Heart left ventricle (tissue), 16 donors: Measurements from ENCODE around the gene TULP4. TPM values are rescaled to one million over a fixed set of nuclear protein-coding genes. Genes with fewer than 3 reads are reported as not detected.

Experiments used
- ATAC-seq, 4 donors: fragments of 200-7000 bp; cut with Tn5 transposase; one replicate each; pipeline ENCODE4 v1.9.1; 2020 to 2022; ENCODE audit warnings: moderate library complexity in 4 of 4, mild to moderate bottlenecking in 3 of 4, moderate number of reproducible peaks in 1 of 4
- DNase-seq, 5 donors: peaks; one replicate each; pipeline ENCODE4 v3.0.0-alpha.2; 2020
- H3K27ac ChIP-seq, 12 donors: fragments of 200-600 bp; sonication (generic) in 4 of 12; one replicate each; pipeline versions ENCODE4 v1.5.0 to v1.8.0; 2016 to 2022; ENCODE audit warnings: mild to moderate bottlenecking in 2 of 12
- H3K27me3 ChIP-seq, 9 donors: fragments of 200-600 bp; sonication (generic) in 2 of 9; one replicate each; pipeline versions ENCODE4 v1.5.1 to v1.8.0; 2016 to 2022; ENCODE audit warnings: mild to moderate bottlenecking in 3 of 9
- H3K36me3 ChIP-seq, 9 donors: fragments of 200-600 bp; sonication (generic) in 2 of 9; one replicate each; pipeline versions ENCODE4 v1.5.0 to v1.8.0; 2018 to 2022; ENCODE audit warnings: mild to moderate bottlenecking in 2 of 9
- H3K4me1 ChIP-seq, 12 donors: fragments of 200-600 bp; sonication (generic) in 4 of 12; one replicate each; pipeline versions ENCODE4 v1.5.0 to v1.8.0; 2016 to 2022; ENCODE audit warnings: mild to moderate bottlenecking in 3 of 12
- H3K4me3 ChIP-seq, 12 donors: fragments of 200-600 bp; sonication (generic) in 4 of 12; one replicate each; pipeline versions ENCODE4 v1.5.0 to v1.8.0; 2017 to 2022; ENCODE audit warnings: mild to moderate bottlenecking in 9 of 12, moderate library complexity in 4 of 12
- H3K9me3 ChIP-seq, 12 donors: fragments of 200-600 bp; sonication (generic) in 4 of 12; one replicate each; pipeline versions ENCODE4 v1.5.0 to v1.8.0; 2016 to 2022; ENCODE audit warnings: mild to moderate bottlenecking in 1 of 12
- POLR2A ChIP-seq, 2 donors: fragments of 450-650 bp; IDR thresholded peaks; one replicate each; pipeline ENCODE4 v1.6.1; 2017; ENCODE audit warnings: antibody characterized with exemption in 2 of 2, mild to moderate bottlenecking in 2 of 2, moderate library complexity in 2 of 2
- WGBS, 4 donors: extraction: QIAGEN DNeasy Blood & Tissue Kit in 2 of 4; methylation state at CpG; one replicate each; pipeline versions ENCODE4 v1.1.5 to v1.1.7; 2013 to 2018; 5-methylcytosine and 5-hydroxymethylcytosine counted together
- intact Hi-C, 10 donors: fragments of 100-400 bp; cut with DNase I; formaldehyde crosslinking; loops; one replicate each; pipeline versions ENCODE4 v1.11.1 to v1.14.2; 2022
- polyA plus RNA-seq, 2 donors: library from polyadenylated mRNA; stranded (reverse); fragments of 200-250 nt; gene quantifications; one replicate each; pipeline ENCODE4 v1.2.3, GENCODE V29; 2013
- total RNA-seq, 9 donors: library from RNA; depleted of rRNA in 2 of 9; stranded (reverse); fragments of >200 nt in 2 of 9; fragmentation: NEBNext Ultra II Directional in 3 of 9; extraction: Animal tissue kit (Norgen Biotek cat#: 25700) in 3 of 9; gene quantifications; one replicate each; pipeline versions ENCODE4 v1.1.0 to v1.2.4, GENCODE V29; 2016 to 2023
- TF ChIP-seq, protein P1 (sequence below), 12 donors: fragments of 200-600 bp; sonication (generic) in 4 of 12; IDR thresholded peaks; one replicate each; pipeline versions ENCODE4 v1.5.0 to v1.8.0; 2018 to 2022; ENCODE audit warnings: antibody characterized with exemption in 12 of 12, mild to moderate bottlenecking in 5 of 12
- donor health status: ischemic (EF 13 %, LVEDD 7.1; RV severe dilation, severe dysfunction).
- donor health status: healthy with polysubstance abuse.
- donor health status: DM: no; HTN: yes; CAD: no.
- donor health status: DM: no; HTN: no; CAD: no.
- donor health status: ischemic (EF 25% LVEDD 6.9; RV normal size, moderate dysfunction).
- donor health status: ischemic (EF 25% LVEDD 5.7; RV mildly dilated, moderate dysfunction).
- donor health status: healthy.
- donor health status: DM: yes; HTN: yes; CAD: no.
- donor health status: ischemic (EF 35%, LVEDD 5.7; RV mildly dilated, moderate dysfunction).
- donor health status: nonischemic (EF 11% LVEDD 7.7; RV severe dilation, severe dysfunction).
- donor health status: DM: yes; HTN: yes; CAD: no.
- donor health status: PGD.
- donor health status: ischemic (EF 29% LVEDD 5.4; RV normal size, mild dysfunction).
- donor health status: nonischemic (EF 23%, LVEDD 6.1; RV moderate dilation, normal function).

TULP4 gene
- total and polyA plus RNA-seq, 11 donors, result 9.6 to 134 (median 93.0) TPM

DNA sequence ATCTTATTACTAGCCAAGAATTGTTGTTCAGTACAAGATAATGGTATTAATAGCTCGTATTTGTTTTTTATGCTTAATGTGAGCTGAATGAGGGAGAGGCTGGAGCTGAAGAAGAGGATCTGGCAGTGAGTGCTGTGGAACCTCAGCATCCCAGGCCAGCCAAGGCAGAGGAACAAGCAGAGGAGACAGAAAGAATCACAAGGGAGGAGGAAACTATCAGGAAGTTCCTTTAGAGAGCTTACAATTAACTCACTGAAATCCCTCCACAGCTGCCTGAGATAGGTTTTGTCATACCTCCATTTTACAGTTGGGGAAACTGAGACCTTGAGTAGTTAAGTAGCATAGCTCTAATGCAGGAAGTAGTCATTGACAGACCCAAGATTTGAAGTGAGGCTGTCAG is 39.9 kb upstream of the TULP4 start:
- Histone ChIP-seq H3K36me3 (peaks cover 0 to 4% (median 0%) of the 10 kb centered on the region in 9 donors), H3K9me3 (no peaks in the 10 kb centered on the region), H3K27me3 (no peaks in the 10 kb centered on the region), H3K4me3 (no peak overlapping the region), H3K27ac (no peak overlapping the region), H3K4me1 (peaks cover 0 to 25% (median 10%) of the 10 kb centered on the region in 12 donors)
- 63 to 77% (median 73%) methylated on average over 1 of the region's 1 CpG for WGBS, 4 donors
- ATAC-seq (no peak), DNase-seq (no peak)
- no peak for TF ChIP-seq POLR2A (IDR thresholded peaks at IDR 0.05)
- TF ChIP-seq, protein P1, sequence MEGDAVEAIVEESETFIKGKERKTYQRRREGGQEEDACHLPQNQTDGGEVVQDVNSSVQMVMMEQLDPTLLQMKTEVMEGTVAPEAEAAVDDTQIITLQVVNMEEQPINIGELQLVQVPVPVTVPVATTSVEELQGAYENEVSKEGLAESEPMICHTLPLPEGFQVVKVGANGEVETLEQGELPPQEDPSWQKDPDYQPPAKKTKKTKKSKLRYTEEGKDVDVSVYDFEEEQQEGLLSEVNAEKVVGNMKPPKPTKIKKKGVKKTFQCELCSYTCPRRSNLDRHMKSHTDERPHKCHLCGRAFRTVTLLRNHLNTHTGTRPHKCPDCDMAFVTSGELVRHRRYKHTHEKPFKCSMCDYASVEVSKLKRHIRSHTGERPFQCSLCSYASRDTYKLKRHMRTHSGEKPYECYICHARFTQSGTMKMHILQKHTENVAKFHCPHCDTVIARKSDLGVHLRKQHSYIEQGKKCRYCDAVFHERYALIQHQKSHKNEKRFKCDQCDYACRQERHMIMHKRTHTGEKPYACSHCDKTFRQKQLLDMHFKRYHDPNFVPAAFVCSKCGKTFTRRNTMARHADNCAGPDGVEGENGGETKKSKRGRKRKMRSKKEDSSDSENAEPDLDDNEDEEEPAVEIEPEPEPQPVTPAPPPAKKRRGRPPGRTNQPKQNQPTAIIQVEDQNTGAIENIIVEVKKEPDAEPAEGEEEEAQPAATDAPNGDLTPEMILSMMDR (IDR thresholded peaks at IDR 0.05), result no peak
- intact Hi-C loops, result no loop called here

DNA sequence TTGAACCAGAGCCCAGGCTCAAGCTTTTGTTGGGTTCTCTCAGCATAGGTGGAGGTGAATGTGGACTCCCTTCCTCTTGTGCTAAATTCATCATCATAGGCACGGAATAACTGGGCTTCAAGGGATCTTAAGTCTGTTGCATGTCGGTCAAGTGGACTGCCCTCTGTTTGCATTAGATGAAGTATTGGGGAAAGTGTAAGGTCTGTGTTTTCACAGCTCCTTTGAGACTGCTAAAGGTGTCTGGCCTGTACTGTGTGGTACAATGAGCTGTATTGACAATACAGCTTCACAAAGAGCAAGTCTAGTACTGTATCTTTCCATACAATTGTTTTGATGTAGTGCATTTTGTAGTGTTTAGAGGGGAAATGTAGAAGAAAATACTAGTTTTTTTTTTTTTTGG is 34.3 kb upstream of the TULP4 start:
- ATAC-seq (no peak), DNase-seq (no peak)
- Histone ChIP-seq H3K4me1 (peaks cover 0 to 13% (median under 1%) of the 10 kb centered on the region in 12 donors), H3K36me3 (peaks cover 0 to 2% (median 0%) of the 10 kb centered on the region in 9 donors), H3K4me3 (no peak overlapping the region), H3K9me3 (no peaks in the 10 kb centered on the region), H3K27ac (no peak overlapping the region), H3K27me3 (no peaks in the 10 kb centered on the region)
- 90 to 98% (median 93%) methylated on average over 2 of the region's 2 CpGs for WGBS, 4 donors
- intact Hi-C loops, result no loop called here
- TF ChIP-seq, protein P1 (IDR thresholded peaks at IDR 0.05), result no peak
- no peak for TF ChIP-seq POLR2A (IDR thresholded peaks at IDR 0.05)

DNA sequence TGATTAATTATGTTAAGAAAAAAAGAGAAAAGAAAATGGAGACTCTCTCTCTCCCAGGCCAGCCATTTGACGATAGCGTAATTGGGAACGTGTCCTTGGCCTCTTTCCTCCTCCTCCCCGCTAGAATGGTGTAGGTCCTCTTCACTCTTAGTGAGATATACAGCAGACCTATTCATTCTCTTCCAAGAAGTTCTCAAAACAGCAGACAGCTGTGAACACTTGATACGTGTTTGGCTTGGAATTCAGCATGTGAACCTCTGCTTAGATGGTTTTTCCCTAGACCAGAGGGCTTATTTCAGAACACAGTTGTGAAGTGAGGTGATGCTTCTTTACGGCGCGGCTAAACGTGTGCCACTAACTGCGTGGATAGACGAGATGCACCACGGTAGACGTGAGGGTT is 32.6 kb upstream of the TULP4 start:
- peaks cover 0 to 2% (median 0%) of the 10 kb centered on the region in 9 donors for H3K36me3 ChIP-seq
- H3K4me3 ChIP-seq, result peak overlapping the region in 1 of 12 donors; percentile 1
- H3K27ac ChIP-seq, result peak overlapping the region in 6 of 12 donors; percentile 28 to 44 (median 34)
- 68 to 78% (median 70%) methylated on average over 13 of the region's 13 CpGs for WGBS, 4 donors
- peaks cover 0 to 20% (median 10%) of the 10 kb centered on the region in 12 donors for H3K4me1 ChIP-seq
- DNase-seq, result peak in 1 of 5 donors; percentile 29
- peak; percentile 51 to 88 (median 69) for ATAC-seq
- TF ChIP-seq, protein P1 (IDR thresholded peaks at IDR 0.05), result no peak
- TF ChIP-seq POLR2A (IDR thresholded peaks at IDR 0.05), result no peak
- no peaks in the 10 kb centered on the region for H3K27me3 ChIP-seq
- intact Hi-C loops, result no loop called here
- H3K9me3 ChIP-seq, result no peaks in the 10 kb centered on the region

DNA sequence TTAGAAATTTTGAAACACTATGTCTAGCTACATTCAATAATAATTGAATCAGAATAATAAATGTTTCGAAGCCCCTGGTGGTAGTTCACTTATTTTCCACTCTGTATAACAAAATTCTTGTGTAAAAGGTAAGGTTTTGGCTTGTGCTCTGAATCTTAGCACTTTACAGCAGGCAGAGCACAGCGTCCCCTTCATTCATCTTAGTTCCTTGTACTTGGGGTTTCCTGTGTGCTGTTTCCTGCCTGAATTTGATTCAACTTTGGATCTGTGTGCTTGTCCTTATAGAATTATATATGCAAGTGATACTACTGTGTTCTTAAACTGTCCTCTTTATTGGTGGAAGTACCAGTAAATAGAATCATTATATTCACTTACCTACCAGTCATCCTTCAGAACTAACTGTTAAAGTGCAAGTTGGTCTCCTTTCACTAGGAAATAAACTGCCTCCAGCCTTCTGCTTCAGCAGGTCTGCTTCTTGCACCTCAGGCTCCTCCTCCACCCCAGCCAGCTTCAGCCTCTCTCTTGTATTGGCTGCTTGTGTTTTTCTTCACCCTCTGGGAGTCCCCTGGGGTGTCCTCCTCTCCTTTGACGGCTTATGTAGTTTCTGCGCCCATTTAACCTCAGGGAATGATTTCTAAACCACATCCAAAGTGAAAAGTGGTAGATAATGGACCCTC is 28.8 kb upstream of the TULP4 start:
- H3K4me3 ChIP-seq, result no peak overlapping the region

More for the DNA sequence above, 28.8 kb upstream of the TULP4 start:
- Histone ChIP-seq H3K27me3 (no peaks in the 10 kb centered on the region), H3K9me3 (no peaks in the 10 kb centered on the region), H3K36me3 (no peaks in the 10 kb centered on the region), H3K4me1 (peaks cover 0 to 44% (median 33%) of the 10 kb centered on the region in 12 donors), H3K27ac (peak overlapping the region in 7 of 12 donors; percentile 7 to 76 (median 27))
- TF ChIP-seq, protein P1 (IDR thresholded peaks at IDR 0.05), result no peak
- TF ChIP-seq POLR2A (IDR thresholded peaks at IDR 0.05), result no peak
- ATAC-seq (peak in 2 of 4 donors; percentile 40), DNase-seq (peak in 1 of 5 donors; percentile 37)
- intact Hi-C loops, result no loop called here
- 66 to 72% (median 72%) methylated on average over 4 of the region's 4 CpGs for WGBS, 4 donors
